ENCODE measurements around the gene THSD7B.
"Not testable (repeated sequence)": the region's sequence is repeated elsewhere in the genome, so short reads cannot be mapped to it uniquely, and the experiment has no call there.

THSD7B gene

DNA sequence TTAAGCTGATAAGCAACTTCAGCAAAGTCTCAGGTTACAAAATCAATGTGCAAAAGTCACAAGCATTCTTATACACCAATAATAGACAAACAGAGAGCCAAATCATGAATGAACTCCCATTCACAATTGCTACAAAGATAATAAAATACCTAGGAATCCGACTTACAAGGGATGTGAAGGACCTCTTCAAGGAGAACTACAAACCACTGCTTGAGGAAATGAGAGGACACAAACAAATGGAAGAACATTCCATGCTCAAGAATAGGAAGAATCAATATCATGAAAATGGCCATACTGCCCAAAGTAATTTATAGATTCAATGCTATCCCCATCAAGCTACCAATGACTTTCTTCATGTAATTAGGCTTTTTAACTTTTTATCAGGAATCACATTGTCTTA lies 934.9 kb downstream of the THSD7B start:
- not testable (repeated sequence) for DNase-seq (ENCODE audit: low spot score)

DNA sequence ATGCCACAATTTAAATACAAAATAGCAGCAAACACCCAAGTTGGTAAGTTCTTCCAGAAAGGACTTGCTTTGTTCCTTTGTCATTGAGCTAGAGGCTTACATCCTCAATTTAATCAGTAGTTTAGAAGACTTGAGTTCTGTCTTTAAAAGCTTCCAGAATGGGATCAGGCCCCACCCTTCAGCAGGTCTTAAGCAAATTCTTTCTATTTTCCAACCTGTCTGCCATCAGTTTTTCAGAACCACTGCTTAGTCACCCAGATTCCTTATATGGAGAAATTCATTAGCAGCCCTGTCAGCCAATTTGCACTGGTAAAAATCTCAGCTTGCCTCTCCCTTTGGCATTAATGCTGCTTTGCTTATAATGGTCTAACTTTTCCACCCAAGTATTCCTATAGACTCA lies 935.3 kb downstream of the THSD7B start:
- DNase-seq (ENCODE audit: low spot score), result no peak

DNA sequence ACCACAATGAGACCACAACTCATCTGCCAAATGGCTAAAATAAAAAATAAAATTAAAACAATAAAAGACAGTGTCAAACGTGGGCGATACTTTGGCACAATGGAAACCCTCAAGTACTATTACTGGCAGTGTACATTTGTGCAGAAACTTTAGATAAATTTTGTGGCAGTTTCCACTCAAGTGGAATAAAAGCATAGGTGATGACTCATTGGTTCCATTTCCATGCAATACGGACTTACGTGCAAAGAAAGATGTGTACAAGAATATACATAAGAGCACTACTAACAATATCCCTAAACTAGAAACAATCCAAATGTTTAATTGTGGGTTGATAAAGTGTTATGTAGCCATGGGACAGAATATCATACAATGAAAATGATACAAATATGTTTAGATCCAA lies 940.0 kb downstream of the THSD7B start:
- no peak for DNase-seq (ENCODE audit: low spot score)

DNA sequence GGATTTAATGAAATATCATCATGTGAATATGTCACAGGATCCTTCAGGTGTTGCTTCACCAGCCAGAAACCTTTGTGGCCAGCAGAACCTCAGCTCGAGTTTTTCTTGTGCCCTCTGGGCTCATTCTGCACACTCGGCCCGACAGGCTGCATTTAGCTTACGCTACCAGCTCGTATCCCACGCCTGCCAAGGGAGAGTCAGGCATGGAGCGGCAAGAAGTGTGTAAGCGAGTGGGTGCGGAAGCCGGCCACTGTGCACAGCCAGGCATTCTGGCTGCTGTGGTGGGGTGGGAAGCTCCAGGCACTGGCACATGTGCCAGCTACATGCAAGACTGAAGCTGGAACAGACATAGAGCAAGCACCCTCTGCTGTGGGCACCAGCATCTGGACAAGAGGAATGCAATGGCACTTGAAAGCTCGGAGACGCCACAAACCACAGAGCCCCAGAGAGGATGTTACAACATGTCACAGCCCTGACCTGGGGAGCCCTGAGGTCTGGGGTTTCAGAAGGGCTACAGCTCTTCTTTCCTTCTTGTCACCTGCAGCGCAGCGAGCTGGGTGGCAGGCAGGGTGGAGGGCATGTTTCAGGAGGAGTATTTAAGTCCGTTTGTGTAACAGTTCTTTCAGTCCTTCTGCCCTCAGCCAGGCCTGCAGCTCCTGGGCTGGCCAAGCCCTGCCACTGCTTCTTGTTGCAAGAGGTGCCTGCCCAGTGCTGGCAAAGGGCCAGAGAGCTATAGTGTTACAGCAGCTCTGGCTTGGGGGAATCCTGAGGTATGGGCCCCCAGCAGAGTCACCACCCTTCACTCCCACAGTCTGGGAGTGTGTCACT lies 941.7 kb downstream of the THSD7B start:
- DNase-seq (ENCODE audit: low spot score), result no peak

DNA sequence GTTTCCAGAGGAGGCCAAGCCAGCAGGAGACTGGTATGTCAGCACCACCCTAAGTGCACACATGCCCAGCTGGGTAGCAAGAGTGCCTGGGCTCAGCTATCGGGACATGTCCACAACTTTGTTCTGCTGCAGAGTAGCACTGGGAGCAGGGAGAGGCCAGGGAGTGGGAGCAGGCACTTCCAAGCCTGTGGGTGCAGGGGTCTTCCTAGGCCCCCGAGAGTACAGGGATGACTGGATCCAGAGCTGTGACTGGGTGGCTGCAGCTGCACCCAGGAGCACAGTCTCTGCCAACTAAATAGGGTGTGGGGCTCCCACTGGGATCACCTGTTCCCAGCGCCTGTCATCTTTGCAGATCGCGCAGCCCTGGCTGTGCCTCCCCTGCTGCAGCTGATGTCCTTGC lies 943.0 kb downstream of the THSD7B start:
- DNase-seq (ENCODE audit: low spot score), result no peak

DNA sequence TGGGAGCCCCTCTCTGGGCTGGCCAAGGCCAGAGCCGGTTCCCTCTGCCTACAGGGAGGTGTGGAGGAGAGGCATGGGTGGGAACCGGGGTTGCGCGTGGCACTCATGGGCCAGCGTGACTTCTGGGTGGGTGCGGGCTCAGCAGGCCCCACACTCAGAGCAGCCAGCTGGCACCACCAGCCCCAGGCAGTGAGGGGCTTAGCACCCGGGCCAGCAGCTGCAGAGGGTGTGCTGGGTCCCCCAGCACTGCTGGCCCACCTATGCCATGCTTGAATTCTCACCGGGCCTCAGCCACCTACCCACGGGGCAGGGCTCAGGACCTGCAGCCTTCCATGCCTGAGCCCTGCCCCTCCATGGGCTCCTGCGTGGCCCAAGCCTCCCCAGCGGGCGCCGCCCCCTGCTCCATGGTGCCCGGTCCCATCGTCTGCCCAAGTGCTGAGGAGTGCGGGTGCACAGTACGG lies 950.4 kb downstream of the THSD7B start:
- no peak for DNase-seq (ENCODE audit: low spot score)

DNA sequence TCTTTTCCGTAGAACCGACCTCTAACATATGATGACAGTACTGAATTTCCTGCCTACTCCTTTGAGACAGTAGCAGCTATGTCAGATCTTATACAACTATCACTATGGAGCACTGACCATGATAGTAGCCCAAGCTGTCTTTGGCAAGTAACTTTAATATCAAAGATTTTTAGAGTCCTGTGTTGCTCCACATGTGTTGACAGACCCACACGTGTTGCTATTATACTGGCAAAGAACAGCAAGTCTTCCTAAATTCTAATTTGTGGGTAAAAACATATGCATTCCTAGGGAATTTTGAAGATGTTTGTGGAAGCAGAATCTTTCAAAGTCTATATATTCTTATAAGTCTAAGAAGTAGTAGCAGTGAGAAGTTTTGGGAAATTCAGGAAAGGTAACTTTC lies 953.4 kb downstream of the THSD7B start:
- no peak for DNase-seq (ENCODE audit: low spot score)

DNA sequence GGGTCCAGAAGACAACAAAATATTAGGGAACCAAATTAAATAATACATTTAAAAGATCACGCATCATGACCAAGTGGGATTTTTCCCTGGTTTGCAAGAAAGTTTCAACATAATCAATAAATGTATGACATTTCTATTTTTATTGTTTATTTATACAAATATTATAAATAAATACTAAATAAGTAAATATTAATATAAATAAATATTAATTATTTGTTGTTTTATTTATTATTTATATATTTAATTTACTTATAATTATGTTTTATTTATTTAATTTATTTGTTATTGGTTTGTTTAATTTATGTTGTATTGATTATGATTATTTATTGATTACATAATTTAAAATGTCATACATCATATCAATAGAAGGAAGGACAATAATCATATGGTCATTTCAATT lies 956.4 kb downstream of the THSD7B start:
- no peak for DNase-seq (ENCODE audit: low spot score)

DNA sequence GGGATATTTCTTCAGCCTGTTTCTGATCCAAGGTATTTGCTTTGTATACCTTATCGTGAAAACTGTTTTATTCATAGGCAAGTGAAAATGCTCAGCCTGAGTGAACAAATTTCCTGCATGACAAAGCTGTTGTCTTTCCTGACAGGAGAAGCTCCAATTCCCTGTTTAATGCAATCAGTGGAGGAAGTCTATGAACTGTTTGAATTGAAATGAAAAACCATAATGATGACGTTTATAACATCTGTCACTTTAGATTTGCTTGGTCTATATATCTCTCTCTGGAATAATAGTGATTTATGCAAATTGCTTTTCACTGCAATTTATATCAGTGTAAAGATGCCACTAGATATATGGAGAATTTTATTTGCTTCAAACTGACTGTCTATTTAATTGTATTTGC lies 959.6 kb downstream of the THSD7B start:
- DNase-seq (ENCODE audit: low spot score), result no peak

Measured in AG08396 (cell line).